Activated CD8-positive, alpha-beta memory T cell treated with anti-CD3 and anti-CD28 coated beads, Interleukin-2, amount 50 U/mL, for 24 hours (primary cell): ENCODE measurements around the gene POLA1.

Source experiments
- DNase-seq: peaks from one replicate; pipeline ENCODE4 v3.0.0-alpha.2; 2020; ENCODE audit errors: extremely low read depth

POLA1 gene

GRCh38 chrX:24696294-24696693 lies 2.6 kb downstream of the POLA1 start:
- DNase-seq, result no peak

- no peak for DNase-seq
These were observed 8.9 kb downstream of the POLA1 start for GRCh38 chrX:24702362-24703184.

- DNase-seq, result no peak
These were observed 9.4 kb downstream of the POLA1 start for GRCh38 chrX:24703185-24703494.

GRCh38 chrX:24718771-24719170 lies 25.1 kb downstream of the POLA1 start:
- no peak for DNase-seq

DNA sequence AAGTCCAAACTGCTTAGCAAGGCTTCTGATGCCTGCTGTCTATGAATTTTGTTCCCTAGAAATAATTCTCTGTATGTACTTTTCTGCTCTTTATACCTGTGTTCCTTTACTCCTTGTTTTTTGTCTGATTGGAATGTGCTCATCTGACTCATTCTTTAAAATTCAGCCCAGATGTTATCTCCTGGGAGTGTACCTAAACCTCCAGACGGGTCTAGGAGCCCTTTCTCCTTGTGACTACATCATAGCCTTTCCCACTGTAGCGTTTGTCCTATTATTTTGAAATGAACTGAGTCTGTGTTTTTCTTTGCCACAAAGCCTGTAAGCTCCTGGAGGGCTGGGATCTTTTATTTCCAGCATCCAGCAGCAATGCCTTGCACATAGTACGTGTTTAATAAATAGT lies 26.3 kb downstream of the POLA1 start:
- no peak for DNase-seq

GRCh38 chrX:24728530-24728929 lies 34.8 kb downstream of the POLA1 start:
- no peak for DNase-seq

GRCh38 chrX:24732766-24733500 lies 39.2 kb downstream of the POLA1 start:
- no peak for DNase-seq

DNA sequence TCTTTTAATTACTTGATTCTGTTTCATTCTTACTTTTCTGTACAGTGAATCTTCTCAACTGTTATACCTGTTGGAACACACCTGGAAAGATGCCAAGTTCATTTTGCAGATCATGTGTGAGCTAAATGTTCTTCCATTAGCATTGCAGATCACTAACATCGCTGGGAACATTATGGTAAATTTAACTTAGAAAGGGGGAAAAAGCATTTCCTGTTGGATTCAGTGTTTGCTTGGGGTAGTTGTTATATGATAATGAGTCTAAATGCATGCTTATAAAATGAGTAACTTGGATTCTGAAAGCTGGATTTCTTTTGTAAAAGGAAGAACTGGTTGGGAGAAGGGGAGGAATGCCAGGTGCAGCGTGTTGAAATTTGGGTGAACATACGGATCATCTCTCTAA lies 47.6 kb downstream of the POLA1 start:
- no peak for DNase-seq

GRCh38 chrX:24748196-24748595 lies 54.5 kb downstream of the POLA1 start:
- no peak for DNase-seq

- no peak for DNase-seq
These were observed 66.1 kb downstream of the POLA1 start for GRCh38 chrX:24759786-24760185.

- no peak for DNase-seq
These were observed 66.8 kb downstream of the POLA1 start for GRCh38 chrX:24760363-24761000.

- no peak for DNase-seq
These were observed 67.6 kb downstream of the POLA1 start for GRCh38 chrX:24761306-24761705.

DNA sequence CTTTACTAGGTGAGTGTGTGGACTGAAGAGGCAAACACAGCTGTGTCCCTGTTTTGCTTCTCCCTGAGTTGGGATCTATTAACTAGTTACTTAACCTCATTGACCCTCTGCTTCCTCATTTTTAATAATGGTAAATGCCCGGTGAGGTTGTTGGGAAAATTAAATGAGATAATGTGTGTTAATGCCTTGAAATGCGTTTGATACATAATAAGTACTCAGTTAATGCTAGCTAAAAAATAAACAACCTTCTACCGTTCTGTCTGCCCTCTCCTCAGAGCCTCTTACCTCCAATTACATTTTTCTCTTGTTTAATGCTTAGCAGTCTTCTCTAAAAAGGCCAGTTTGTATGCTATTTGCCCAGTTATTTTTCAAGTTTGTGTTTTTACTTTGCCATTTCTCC lies 70.3 kb downstream of the POLA1 start:
- DNase-seq, result no peak

DNA sequence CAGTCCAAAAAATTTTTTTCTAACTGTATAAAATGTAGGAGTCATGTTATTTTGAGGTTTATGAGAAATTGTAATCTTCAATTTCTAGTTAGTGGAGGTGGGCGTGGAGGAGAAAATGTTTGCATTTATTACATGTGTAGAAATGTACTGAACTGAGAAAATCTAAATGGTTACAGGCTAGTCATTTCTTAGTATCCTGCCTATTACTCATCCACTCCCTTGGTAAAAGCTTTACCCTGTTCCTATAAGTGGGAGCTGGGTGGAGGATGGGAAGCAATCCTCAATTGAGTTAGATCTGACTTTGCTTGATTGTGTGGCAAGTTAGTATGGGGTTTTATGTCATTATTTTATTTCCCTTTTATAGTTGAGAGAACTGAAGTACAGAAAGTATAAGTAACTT lies 73.8 kb downstream of the POLA1 start:
- DNase-seq, result no peak

DNA sequence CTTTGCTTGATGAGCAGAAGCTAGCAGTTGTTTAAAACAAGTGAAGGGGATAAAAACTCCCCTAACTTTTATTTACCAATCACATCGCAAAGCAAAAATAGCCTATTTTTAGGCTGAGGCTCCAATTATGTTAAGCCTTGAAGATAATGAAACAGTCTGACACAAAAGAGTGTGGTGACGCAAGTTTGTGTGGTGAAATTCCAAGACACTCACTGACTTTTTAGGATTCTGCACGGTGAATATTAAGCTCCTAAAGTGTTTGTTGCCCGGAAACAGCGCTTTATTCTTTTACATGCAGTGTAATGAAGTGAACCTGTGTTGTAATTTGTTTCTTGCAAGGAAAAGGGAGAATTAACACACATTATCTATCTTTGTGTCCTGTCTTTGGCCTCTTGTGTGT lies 74.8 kb downstream of the POLA1 start:
- DNase-seq, result no peak

GRCh38 chrX:24774650-24775049 lies 80.9 kb downstream of the POLA1 start:
- DNase-seq, result no peak

- DNase-seq, result no peak
These were observed 82.2 kb downstream of the POLA1 start for GRCh38 chrX:24775891-24776290.

DNA sequence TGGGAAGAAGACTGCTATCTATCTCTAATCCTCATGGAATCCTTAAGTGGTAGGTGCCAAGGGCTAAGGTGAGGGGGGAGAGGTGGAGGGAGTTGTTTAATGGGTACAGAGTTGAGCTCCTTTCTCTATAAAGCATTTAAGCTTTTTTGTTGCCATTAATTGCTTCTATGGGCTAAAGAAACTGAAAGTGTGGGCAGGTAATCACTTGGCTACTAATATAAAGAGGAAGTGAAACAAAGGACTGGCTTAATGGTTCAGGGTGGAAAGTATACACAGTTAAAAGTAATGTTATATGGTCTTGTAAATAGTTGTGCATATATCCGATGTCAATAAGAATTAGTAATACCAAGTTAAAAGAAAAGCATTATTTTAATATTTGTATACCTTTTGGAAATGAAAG lies 83.9 kb downstream of the POLA1 start:
- no peak for DNase-seq

GRCh38 chrX:24782011-24782410 lies 88.3 kb downstream of the POLA1 start:
- no peak for DNase-seq

GRCh38 chrX:24789047-24789446 lies 95.3 kb downstream of the POLA1 start:
- DNase-seq, result no peak

GRCh38 chrX:24790166-24790565 lies 96.4 kb downstream of the POLA1 start:
- no peak for DNase-seq

DNA sequence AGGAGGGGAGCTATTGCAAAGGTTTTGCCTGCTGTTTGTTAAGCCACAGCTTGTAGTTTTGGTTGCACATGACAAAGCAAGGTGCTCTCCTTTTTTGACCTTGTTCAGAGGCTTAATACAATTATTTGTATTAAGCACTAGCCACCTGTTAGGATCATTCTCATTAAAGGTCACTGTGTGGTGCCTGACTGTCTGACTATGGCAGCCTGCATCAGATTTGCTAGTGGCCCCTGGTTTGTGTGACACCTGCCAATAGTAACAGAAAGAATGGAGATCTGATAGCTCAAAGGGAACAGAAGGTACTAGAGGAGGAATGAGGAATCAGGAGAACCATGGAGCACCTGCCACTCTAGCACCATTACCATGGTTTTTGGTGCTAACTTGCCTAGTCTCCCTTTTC lies 102.5 kb downstream of the POLA1 start:
- no peak for DNase-seq

- no peak for DNase-seq
These were observed 105.4 kb downstream of the POLA1 start for GRCh38 chrX:24799078-24799477.
